ENCODE results near the gene FLRT3. TPM values are rescaled to one million over a fixed set of nuclear protein-coding genes. Genes with fewer than 3 reads are reported as not detected.

FLRT3 gene
- total RNA-seq, 1 experiment from 2014 or later, result not detected

DNA sequence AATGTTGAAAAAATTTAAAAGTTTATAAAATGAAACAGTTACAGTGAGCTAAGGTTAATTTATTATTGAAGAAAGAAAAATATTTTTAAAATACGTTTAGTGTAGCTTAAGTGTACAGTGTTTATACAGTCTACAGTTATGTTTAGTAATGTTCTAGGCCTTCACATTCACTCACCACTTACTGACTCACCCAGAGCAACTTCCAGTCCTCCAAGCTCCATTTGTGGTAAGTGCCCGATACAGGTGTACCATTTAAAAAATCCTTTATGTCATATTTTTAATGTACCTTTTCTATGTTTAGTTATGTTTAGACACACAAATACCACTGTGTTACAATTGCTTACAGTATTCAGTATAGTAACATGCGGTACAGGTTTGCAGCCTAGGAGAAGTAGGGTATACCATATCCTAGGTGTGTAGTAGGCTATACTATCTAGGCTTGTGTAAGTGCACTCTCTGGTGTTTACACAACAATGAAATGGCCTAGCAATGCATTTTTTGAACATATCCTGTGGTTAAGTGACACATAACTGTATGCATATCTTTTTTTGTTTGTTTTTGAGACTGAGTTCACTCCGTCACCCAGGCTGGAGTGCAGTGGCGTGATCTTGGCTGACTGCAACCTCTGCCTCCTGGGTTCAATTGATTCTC lies 26.3 kb downstream of the FLRT3 start:
- Histone ChIP-seq H2AFZ (ENCODE audit: low read length) (no peak overlapping the region), H3K27me3 (ENCODE audit: low read length) (no peaks in the 10 kb centered on the region), H3K4me2 (ENCODE audit: low read depth, low read length, poor library complexity, severe bottlenecking) (no peak overlapping the region), H3K9ac (ENCODE audit: low read length) (no peak overlapping the region), H3K9me3 (ENCODE audit: low read length) (no peaks in the 10 kb centered on the region), H3K79me2 (ENCODE audit: low read length) (no peaks in the 10 kb centered on the region), H3K9me2 (replicated peaks; ENCODE audit: insufficient read depth, low read length) (no peaks in the 10 kb centered on the region), H4K20me1 (ENCODE audit: insufficient read depth, low read depth, low read length) (no peaks in the 10 kb centered on the region), H3K36me3 (ENCODE audit: insufficient read depth, low read length) (no peaks in the 10 kb centered on the region), H3K4me1 (ENCODE audit: low read length) (no peaks in the 10 kb centered on the region), H3K27ac (ENCODE audit: low read length) (no peak overlapping the region), H3K4me3 (ENCODE audit: low read length) (no peak overlapping the region)
- no peak for DNase-seq

DNA sequence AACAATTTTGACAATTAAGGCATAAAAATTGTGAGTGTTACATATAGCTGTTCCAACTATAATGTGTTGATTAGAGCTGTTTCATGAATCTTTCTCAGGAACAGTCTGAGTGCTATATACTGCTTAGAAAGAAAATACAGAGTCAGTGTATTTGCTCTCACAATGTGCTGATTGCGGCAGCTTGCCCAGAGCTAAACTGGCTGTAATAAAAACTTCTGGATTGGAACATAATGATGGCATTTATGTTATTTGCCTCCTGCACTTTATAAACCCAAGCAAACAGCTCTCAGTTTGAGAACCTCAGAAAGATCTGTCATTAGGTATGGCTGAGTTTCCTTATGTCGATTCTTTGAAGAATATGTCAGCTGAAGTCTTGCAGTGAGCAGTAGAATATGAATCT lies 29.5 kb downstream of the FLRT3 start:
- Histone ChIP-seq H4K20me1 (ENCODE audit: insufficient read depth, low read depth, low read length) (no peaks in the 10 kb centered on the region), H3K4me2 (ENCODE audit: low read depth, low read length, poor library complexity, severe bottlenecking) (no peak overlapping the region), H3K4me3 (ENCODE audit: low read length) (no peak overlapping the region), H2AFZ (ENCODE audit: low read length) (no peak overlapping the region), H3K79me2 (ENCODE audit: low read length) (no peaks in the 10 kb centered on the region), H3K9me2 (replicated peaks; ENCODE audit: insufficient read depth, low read length) (no peaks in the 10 kb centered on the region), H3K36me3 (ENCODE audit: insufficient read depth, low read length) (no peaks in the 10 kb centered on the region), H3K4me1 (ENCODE audit: low read length) (no peaks in the 10 kb centered on the region), H3K27me3 (ENCODE audit: low read length) (no peaks in the 10 kb centered on the region), H3K27ac (ENCODE audit: low read length) (no peak overlapping the region), H3K9ac (ENCODE audit: low read length) (no peak overlapping the region), H3K9me3 (ENCODE audit: low read length) (no peaks in the 10 kb centered on the region)
- DNase-seq, result no peak

DNA sequence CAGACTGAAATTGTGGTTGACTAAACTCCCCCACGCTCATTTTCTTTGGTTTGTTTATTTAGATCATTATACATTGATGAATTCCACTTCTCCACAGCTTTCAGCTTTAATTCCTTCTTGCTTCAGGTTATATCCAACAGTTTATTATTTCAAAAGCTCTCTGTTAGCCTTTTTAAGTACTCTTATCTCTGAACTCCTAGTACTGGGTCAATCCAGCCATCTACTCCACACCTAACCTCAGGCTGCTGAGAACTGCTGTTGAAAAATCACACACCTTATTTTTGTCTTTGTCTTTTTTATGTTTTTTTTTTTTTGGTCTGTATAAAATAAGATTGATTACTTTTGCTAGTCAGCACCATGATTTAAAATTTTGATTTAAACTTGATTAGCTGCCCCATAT lies 32.9 kb downstream of the FLRT3 start:
- no peaks in the 10 kb centered on the region for H4K20me1 ChIP-seq (ENCODE audit: insufficient read depth, low read depth, low read length)
- H3K9me3 ChIP-seq (ENCODE audit: low read length), result no peaks in the 10 kb centered on the region
- no peaks in the 10 kb centered on the region for H3K79me2 ChIP-seq (ENCODE audit: low read length)
- H3K36me3 ChIP-seq (ENCODE audit: insufficient read depth, low read length), result no peaks in the 10 kb centered on the region
- H3K9ac ChIP-seq (ENCODE audit: low read length), result no peak overlapping the region
- no peak overlapping the region for H3K4me3 ChIP-seq (ENCODE audit: low read length)
- H3K27me3 ChIP-seq (ENCODE audit: low read length), result no peaks in the 10 kb centered on the region
- H3K27ac ChIP-seq (ENCODE audit: low read length), result no peak overlapping the region
- DNase-seq, result no peak
- no peaks in the 10 kb centered on the region for H3K9me2 ChIP-seq (replicated peaks; ENCODE audit: insufficient read depth, low read length)
- no peak overlapping the region for H2AFZ ChIP-seq (ENCODE audit: low read length)
- H3K4me2 ChIP-seq (ENCODE audit: low read depth, low read length, poor library complexity, severe bottlenecking), result no peak overlapping the region
- H3K4me1 ChIP-seq (ENCODE audit: low read length), result no peaks in the 10 kb centered on the region

DNA sequence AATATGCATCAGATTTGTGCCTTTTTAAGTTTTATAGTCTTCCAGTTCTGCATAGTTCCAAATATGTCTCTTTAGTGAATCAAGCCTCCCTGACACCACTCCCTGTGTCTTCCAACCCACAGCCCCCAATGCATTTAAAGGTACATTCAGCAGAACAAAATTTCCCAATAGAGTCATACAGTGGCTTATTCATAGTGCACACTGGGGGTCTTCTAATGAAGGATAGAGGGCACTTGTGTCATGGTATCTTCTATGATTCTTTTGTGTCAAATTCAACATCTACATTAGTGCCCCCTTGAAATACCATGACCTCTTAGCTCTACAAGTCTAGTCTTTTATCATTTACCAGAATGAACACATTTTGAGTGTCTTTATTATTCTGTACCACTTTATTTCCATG lies 33.8 kb downstream of the FLRT3 start:
- H3K27ac ChIP-seq (ENCODE audit: low read length), result no peak overlapping the region
- H3K9me2 ChIP-seq (replicated peaks; ENCODE audit: insufficient read depth, low read length), result no peaks in the 10 kb centered on the region
- H2AFZ ChIP-seq (ENCODE audit: low read length), result no peak overlapping the region
- H3K4me3 ChIP-seq (ENCODE audit: low read length), result no peak overlapping the region
- H3K9me3 ChIP-seq (ENCODE audit: low read length), result no peaks in the 10 kb centered on the region
- no peaks in the 10 kb centered on the region for H3K4me1 ChIP-seq (ENCODE audit: low read length)
- H3K4me2 ChIP-seq (ENCODE audit: low read depth, low read length, poor library complexity, severe bottlenecking), result no peak overlapping the region
- H3K9ac ChIP-seq (ENCODE audit: low read length), result no peak overlapping the region
- H3K36me3 ChIP-seq (ENCODE audit: insufficient read depth, low read length), result no peaks in the 10 kb centered on the region
- no peaks in the 10 kb centered on the region for H4K20me1 ChIP-seq (ENCODE audit: insufficient read depth, low read depth, low read length)
- H3K79me2 ChIP-seq (ENCODE audit: low read length), result no peaks in the 10 kb centered on the region
- H3K27me3 ChIP-seq (ENCODE audit: low read length), result no peaks in the 10 kb centered on the region
- no peak for DNase-seq

DNA sequence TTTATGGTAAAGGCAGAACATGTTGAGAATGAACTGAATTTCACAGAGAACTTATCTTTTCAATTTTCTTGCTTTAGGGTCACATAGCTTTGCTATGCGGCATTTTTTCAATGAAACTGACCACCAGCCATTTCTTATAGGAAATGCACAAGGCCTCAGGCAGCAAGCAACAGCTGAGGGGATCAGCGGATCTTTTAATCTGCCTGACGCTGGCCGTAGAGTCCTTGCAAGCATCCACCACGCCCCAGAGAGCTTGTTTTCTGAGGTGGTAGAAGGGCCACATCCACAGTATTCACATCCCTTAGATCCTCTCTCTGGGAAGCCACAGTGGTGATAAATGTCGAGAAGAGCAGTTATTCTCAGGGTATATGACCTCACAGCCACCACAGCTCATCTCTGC lies 34.3 kb downstream of the FLRT3 start:
- Histone ChIP-seq H3K79me2 (ENCODE audit: low read length) (no peaks in the 10 kb centered on the region), H3K9me2 (replicated peaks; ENCODE audit: insufficient read depth, low read length) (no peaks in the 10 kb centered on the region), H3K9ac (ENCODE audit: low read length) (no peak overlapping the region), H2AFZ (ENCODE audit: low read length) (no peak overlapping the region), H4K20me1 (ENCODE audit: insufficient read depth, low read depth, low read length) (no peaks in the 10 kb centered on the region), H3K27ac (ENCODE audit: low read length) (no peak overlapping the region), H3K4me3 (ENCODE audit: low read length) (no peak overlapping the region), H3K9me3 (ENCODE audit: low read length) (no peaks in the 10 kb centered on the region), H3K4me1 (ENCODE audit: low read length) (no peaks in the 10 kb centered on the region), H3K4me2 (ENCODE audit: low read depth, low read length, poor library complexity, severe bottlenecking) (no peak overlapping the region), H3K36me3 (ENCODE audit: insufficient read depth, low read length) (no peaks in the 10 kb centered on the region), H3K27me3 (ENCODE audit: low read length) (no peaks in the 10 kb centered on the region)
- DNase-seq, result no peak

DNA sequence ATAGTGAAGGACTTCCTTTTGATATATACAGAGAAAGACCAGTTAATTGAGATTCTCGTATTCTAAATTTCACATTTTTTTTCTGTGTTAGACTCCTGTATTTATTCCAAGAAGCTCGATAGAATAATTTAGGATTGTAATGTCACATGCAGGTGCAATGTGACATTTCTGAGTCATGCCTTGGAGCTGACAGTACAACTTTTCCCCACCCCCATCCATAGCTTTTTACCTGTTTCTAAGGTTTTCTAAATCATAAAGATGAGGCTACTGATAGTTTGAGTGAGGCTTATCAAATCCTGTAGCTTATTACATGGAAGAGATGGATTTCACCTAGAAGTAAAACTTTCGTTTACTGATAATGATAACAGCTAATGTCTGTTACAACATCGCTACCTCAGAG lies 37.6 kb downstream of the FLRT3 start:
- Histone ChIP-seq H3K4me2 (ENCODE audit: low read depth, low read length, poor library complexity, severe bottlenecking) (no peak overlapping the region), H3K36me3 (ENCODE audit: insufficient read depth, low read length) (no peaks in the 10 kb centered on the region), H2AFZ (ENCODE audit: low read length) (no peak overlapping the region), H3K27ac (ENCODE audit: low read length) (no peak overlapping the region), H4K20me1 (ENCODE audit: insufficient read depth, low read depth, low read length) (no peaks in the 10 kb centered on the region), H3K9ac (ENCODE audit: low read length) (no peak overlapping the region), H3K4me1 (ENCODE audit: low read length) (no peaks in the 10 kb centered on the region), H3K79me2 (ENCODE audit: low read length) (no peaks in the 10 kb centered on the region), H3K9me2 (replicated peaks; ENCODE audit: insufficient read depth, low read length) (no peaks in the 10 kb centered on the region), H3K4me3 (ENCODE audit: low read length) (no peak overlapping the region), H3K27me3 (ENCODE audit: low read length) (no peaks in the 10 kb centered on the region), H3K9me3 (ENCODE audit: low read length) (no peaks in the 10 kb centered on the region)
- no peak for DNase-seq

DNA sequence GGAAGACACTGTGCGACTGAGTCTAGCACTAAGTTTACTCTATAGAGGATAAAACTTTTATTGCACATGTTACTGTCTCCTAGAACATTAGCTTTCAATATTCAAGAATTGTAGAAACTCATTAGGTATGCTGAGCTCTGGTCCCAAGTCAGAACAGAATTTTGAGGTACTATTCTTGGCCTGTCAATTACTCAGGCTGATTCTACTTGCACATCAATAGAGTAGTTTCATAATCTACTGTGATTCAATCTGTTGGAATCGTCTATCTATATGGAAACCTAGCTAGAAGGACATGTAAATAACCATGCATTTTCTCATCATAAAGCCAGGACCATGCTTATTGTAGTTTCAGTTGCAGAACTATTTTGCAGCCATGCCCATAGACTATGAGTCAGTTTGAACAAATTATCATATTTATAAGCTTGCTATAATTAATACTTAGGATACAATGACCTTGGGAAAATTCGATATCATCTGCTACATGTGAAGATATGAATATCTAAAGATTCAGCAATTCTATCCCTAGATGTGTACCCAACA lies 41.6 kb downstream of the FLRT3 start:
- H3K4me1 ChIP-seq (ENCODE audit: low read length), result no peaks in the 10 kb centered on the region
- H3K4me2 ChIP-seq (ENCODE audit: low read depth, low read length, poor library complexity, severe bottlenecking), result no peak overlapping the region

DNA sequence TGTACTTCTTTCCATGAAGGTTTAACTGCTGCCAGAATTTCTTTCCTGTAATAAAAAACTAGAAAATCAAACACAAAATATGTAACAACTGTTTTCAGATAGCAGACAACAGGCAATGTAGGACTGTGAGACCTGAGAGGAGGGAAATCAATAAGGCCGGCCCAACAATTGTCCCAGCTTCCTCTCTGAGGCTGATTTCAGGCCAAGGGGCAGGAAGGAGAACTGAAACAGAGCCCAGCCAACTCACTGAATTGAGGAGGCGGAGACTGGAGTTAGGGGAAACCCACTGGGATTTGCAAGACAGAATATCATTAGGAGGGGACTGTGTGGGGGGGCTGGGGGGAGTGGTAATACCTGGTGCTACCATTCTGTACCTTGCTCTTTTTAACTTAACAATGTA lies 42.2 kb downstream of the FLRT3 start:
- Histone ChIP-seq H3K4me2 (ENCODE audit: low read depth, low read length, poor library complexity, severe bottlenecking) (no peak overlapping the region), H3K27me3 (ENCODE audit: low read length) (no peaks in the 10 kb centered on the region), H4K20me1 (ENCODE audit: insufficient read depth, low read depth, low read length) (no peaks in the 10 kb centered on the region), H3K36me3 (ENCODE audit: insufficient read depth, low read length) (no peaks in the 10 kb centered on the region), H3K79me2 (ENCODE audit: low read length) (no peaks in the 10 kb centered on the region), H2AFZ (ENCODE audit: low read length) (no peak overlapping the region), H3K4me3 (ENCODE audit: low read length) (no peak overlapping the region), H3K9me3 (ENCODE audit: low read length) (no peaks in the 10 kb centered on the region), H3K4me1 (ENCODE audit: low read length) (no peaks in the 10 kb centered on the region), H3K27ac (ENCODE audit: low read length) (no peak overlapping the region), H3K9ac (ENCODE audit: low read length) (no peak overlapping the region), H3K9me2 (replicated peaks; ENCODE audit: insufficient read depth, low read length) (no peaks in the 10 kb centered on the region)
- DNase-seq, result no peak

More for the DNA sequence above, 41.6 kb downstream of the FLRT3 start:
- Histone ChIP-seq H3K9ac (ENCODE audit: low read length) (no peak overlapping the region), H2AFZ (ENCODE audit: low read length) (no peak overlapping the region), H4K20me1 (ENCODE audit: insufficient read depth, low read depth, low read length) (no peaks in the 10 kb centered on the region), H3K79me2 (ENCODE audit: low read length) (no peaks in the 10 kb centered on the region), H3K27ac (ENCODE audit: low read length) (no peak overlapping the region), H3K4me3 (ENCODE audit: low read length) (no peak overlapping the region), H3K27me3 (ENCODE audit: low read length) (no peaks in the 10 kb centered on the region), H3K9me2 (replicated peaks; ENCODE audit: insufficient read depth, low read length) (no peaks in the 10 kb centered on the region), H3K9me3 (ENCODE audit: low read length) (no peaks in the 10 kb centered on the region), H3K36me3 (ENCODE audit: insufficient read depth, low read length) (no peaks in the 10 kb centered on the region)
- no peak for DNase-seq
